PC-3 (cell line): ENCODE data around the gene CEBPB. TPM values are rescaled to one million over a fixed set of nuclear protein-coding genes. Genes with fewer than 3 reads are reported as not detected.

Experiments used
- ATAC-seq: fragments of 200-7000 bp; cut with Tn5 transposase; 2 replicates; pipeline ENCODE4 v1.9.1; 2020; ENCODE audit warnings: mild to moderate bottlenecking, moderate library complexity
- BruUV-seq: library from RNA; stranded (reverse); fragments of 400-500 nt; replicated peaks from 2 replicates; lab custom pipeline; 2021; lab: Mats Ljungman, UMichigan
- CTCF ChIA-PET: fragments of 300-600 bp; sonication (Branson Sonifier 250); formaldehyde crosslinking; loops from one replicate; lab custom pipeline; 2022; ENCODE audit warnings: antibody characterized with exemption; lab: Charles Lee
- POLR2A ChIA-PET: fragments of 300-600 bp; sonication (Branson Sonifier 250); formaldehyde crosslinking; loops from one replicate; lab custom pipeline; 2022; ENCODE audit warnings: antibody characterized with exemption; ENCODE audit not compliant: unreplicated experiment; lab: Charles Lee
- DNase-seq: peaks from one replicate; pipeline ENCODE4 v3.0.0-alpha.2; 2015
- H2AFZ ChIP-seq: fragments of 300-600 bp; sonication (generic); 2 replicates; pipeline ENCODE4 v1.6.0; 2016; ENCODE audit warnings: antibody characterized with exemption, low read length
- H3F3A ChIP-seq: fragments of 300-600 bp; sonication (generic); one replicate; pipeline ENCODE4 v1.6.0; 2017; ENCODE audit warnings: antibody characterized with exemption, low read length, control low read depth, mild to moderate bottlenecking; ENCODE audit not compliant: unreplicated experiment
- H3K27ac ChIP-seq: fragments of 300-600 bp; sonication (generic); 2 replicates; pipeline ENCODE4 v1.5.1; 2016; ENCODE audit warnings: mild to moderate bottlenecking, low read length
- H3K27me3 ChIP-seq: fragments of 300-600 bp; sonication (generic); 2 replicates; pipeline ENCODE4 v1.6.1; 2016; ENCODE audit warnings: low read length, mixed read lengths
- H3K36me3 ChIP-seq: fragments of 300-600 bp; sonication (generic); 2 replicates; pipeline ENCODE4 v1.6.1; 2016; ENCODE audit warnings: low read depth, mixed run types, low read length, mixed read lengths
- H3K4me1 ChIP-seq: fragments of 300-600 bp; sonication (generic); 2 replicates; pipeline ENCODE4 v1.5.1; 2016; ENCODE audit warnings: low read length; ENCODE audit not compliant: insufficient read depth
- H3K4me2 ChIP-seq: fragments of 300-600 bp; sonication (generic); 2 replicates; pipeline ENCODE4 v1.6.0; 2016; ENCODE audit warnings: low read length
- H3K4me3 ChIP-seq: fragments of 300-600 bp; sonication (generic); 2 replicates; pipeline ENCODE4 v1.5.1; 2016; ENCODE audit warnings: mild to moderate bottlenecking, low read length, mixed read lengths
- H3K79me2 ChIP-seq: fragments of 300-600 bp; sonication (generic); 2 replicates; pipeline ENCODE4 v1.6.1; 2017; ENCODE audit warnings: low read length, mixed read lengths
- H3K9ac ChIP-seq: fragments of 300-600 bp; sonication (generic); 2 replicates; pipeline ENCODE4 v1.6.0; 2016; ENCODE audit warnings: mild to moderate bottlenecking, low read length
- H3K9me2 ChIP-seq: fragments of 300-600 bp; sonication (generic); replicated peaks from 2 replicates; pipeline ENCODE4 v1.6.1; 2016; ENCODE audit warnings: mixed run types, low read length, mixed read lengths
- H3K9me3 ChIP-seq: fragments of 300-600 bp; sonication (generic); 2 replicates; pipeline ENCODE4 v1.6.1; 2016; ENCODE audit warnings: low read length, mixed read lengths
- H4K20me1 ChIP-seq: fragments of 300-600 bp; sonication (generic); 2 replicates; pipeline ENCODE4 v1.6.1; 2016; ENCODE audit warnings: low read length, mixed read lengths
- CTCF ChIP-seq: fragments of 300-600 bp; sonication (generic); conservative IDR thresholded peaks from 2 replicates; pipeline ENCODE4 v1.5.1; 2017; ENCODE audit warnings: antibody characterized with exemption, low read depth, mild to moderate bottlenecking, low read length
- EZH2 ChIP-seq: fragments of 300-600 bp; sonication (generic); IDR thresholded peaks from one replicate; pipeline ENCODE4 v1.6.1; 2017; ENCODE audit warnings: antibody characterized with exemption, mild to moderate bottlenecking, low read length; ENCODE audit not compliant: unreplicated experiment
- EZH2phosphoT487 ChIP-seq: fragments of 300-600 bp; sonication (generic); IDR thresholded peaks from 2 replicates; pipeline ENCODE4 v1.6.1; 2018; ENCODE audit warnings: mild to moderate bottlenecking, antibody characterized with exemption, low read length, borderline replicate concordance
- intact Hi-C: fragments of 100-400 bp; cut with micrococcal nuclease; formaldehyde crosslinking; loops from 2 replicates; pipeline ENCODE4 v1.9.0; 2023
- total RNA-seq: library from RNA; depleted of rRNA; stranded (reverse); fragments of >200 nt; gene quantifications from 2 replicates; pipeline ENCODE4 v1.2.3, GENCODE V29; 2014

CEBPB gene
- total RNA-seq, 1 experiment from 2014 or later, result 103 TPM

DNA sequence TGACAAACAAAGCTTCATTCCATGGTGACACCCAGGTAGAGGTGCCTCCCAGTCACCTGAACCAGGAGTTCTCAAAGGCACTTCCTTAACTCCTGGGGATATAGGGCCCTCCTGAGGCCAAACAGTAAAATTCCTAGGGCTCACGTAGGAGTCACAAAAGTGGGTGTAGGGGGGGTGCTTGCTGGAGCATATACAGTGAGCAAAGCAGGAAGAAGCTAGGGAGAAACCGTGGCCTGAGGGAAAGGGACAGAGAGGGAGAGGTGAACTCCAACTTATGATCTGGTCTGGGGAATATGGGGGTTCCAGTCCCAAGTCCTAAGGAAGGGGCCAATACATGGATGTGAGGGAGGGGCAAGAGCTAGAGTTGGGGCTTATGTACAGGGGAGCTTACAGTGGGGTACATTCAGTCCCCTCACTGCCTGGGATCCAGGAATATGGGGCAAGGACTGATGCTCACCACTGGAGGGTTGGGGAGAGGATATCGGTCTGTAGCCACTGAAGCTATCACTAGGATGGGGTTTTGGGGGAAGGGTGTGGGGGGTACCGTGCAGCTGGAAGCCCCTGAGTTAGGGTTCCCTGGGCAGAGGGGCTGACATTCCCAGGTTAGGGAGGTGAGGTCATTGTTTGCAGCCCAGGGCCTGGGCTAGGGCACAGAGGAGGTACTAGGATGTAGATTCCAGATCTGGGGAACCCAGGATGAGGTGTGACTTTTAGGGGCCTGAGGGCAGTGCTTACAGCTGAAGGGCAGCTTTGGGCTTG lies 38.1 kb upstream of the CEBPB start:
- peaks cover 59% of the 10 kb centered on the region for H3K79me2 ChIP-seq
- peak overlapping the region; percentile 96 for H3K4me2 ChIP-seq
- ChIA-PET CTCF (interaction anchor here (0.6 to 1.2 kb wide), 4 partner anchors 31 to 153 kb away, joined by 3 to 12 read pairs (median 3); no protein-coding TSS in a partner anchor), POLR2A (interaction anchor here (0.7 to 1.8 kb wide), 2 partner anchors 13 to 60 kb away, joined by 6 to 12 read pairs; no protein-coding TSS in a partner anchor)
- H3K36me3 ChIP-seq, result peaks cover 12% of the 10 kb centered on the region; the same call in 1 of the 2 replicates
- H3K4me1 ChIP-seq, result peaks cover 48% of the 10 kb centered on the region
- peak overlapping the region; percentile 76; the same call in 1 of the 2 replicates for H2AFZ ChIP-seq
- H3F3A ChIP-seq, result no peaks in the 10 kb centered on the region
- peak overlapping the region; percentile 76 for H3K4me3 ChIP-seq
- no peaks in the 10 kb centered on the region for H3K9me2 ChIP-seq
- H3K27me3 ChIP-seq, result no peaks in the 10 kb centered on the region
- BruUV-seq, result TSS peak; percentile 43
- ATAC-seq (peak; percentile 2), DNase-seq (peak; percentile 65)
- no peaks in the 10 kb centered on the region for H3K9me3 ChIP-seq
- intact Hi-C loops, result loop anchor here (2.0 kb wide), 1 partner anchor 14 kb away; no protein-coding TSS in a partner anchor
- H3K9ac ChIP-seq, result peak overlapping the region; percentile 93
- TF ChIP-seq EZH2phosphoT487, result no peak
- TF ChIP-seq CTCF, result peak; percentile 64
- no peak for TF ChIP-seq EZH2
- H4K20me1 ChIP-seq, result no peaks in the 10 kb centered on the region
- peak overlapping the region; percentile 31; the same call in 1 of the 2 replicates for H3K27ac ChIP-seq

GRCh38 chr20:50153153-50153499 lies 37.5 kb upstream of the CEBPB start:
- peak; percentile 1; the same call in 1 of the 2 replicates for ATAC-seq
- BruUV-seq, result no TSS peak
- peaks cover 53% of the 10 kb centered on the region for H3K79me2 ChIP-seq

More at GRCh38 chr20:50153153-50153499, 37.5 kb upstream of the CEBPB start:
- H3K27ac ChIP-seq, result peak overlapping the region; percentile 31
- peak overlapping the region; percentile 76 for H2AFZ ChIP-seq
- ChIA-PET POLR2A (interaction anchor here (0.6 to 1.8 kb wide), 4 partner anchors 13 to 668 kb away, joined by 4 to 12 read pairs (median 7); no protein-coding TSS in a partner anchor), CTCF (interaction anchor here (0.6 to 1.7 kb wide), 5 partner anchors 13 to 151 kb away, joined by 3 to 10 read pairs (median 3); no protein-coding TSS in a partner anchor)
- no peaks in the 10 kb centered on the region for H3K9me2 ChIP-seq
- H3K4me1 ChIP-seq, result peaks cover 43% of the 10 kb centered on the region
- H3K9me3 ChIP-seq, result no peaks in the 10 kb centered on the region
- H3K27me3 ChIP-seq, result no peaks in the 10 kb centered on the region
- TF ChIP-seq EZH2phosphoT487, result no peak
- TF ChIP-seq EZH2, result no peak
- no peak for TF ChIP-seq CTCF
- DNase-seq, result peak; percentile 17
- H3K4me2 ChIP-seq, result peak overlapping the region; percentile 96
- H3K4me3 ChIP-seq, result peak overlapping the region; percentile 76
- peak overlapping the region; percentile 93 for H3K9ac ChIP-seq
- intact Hi-C loops, result loop anchor here (2.0 kb wide), 1 partner anchor 14 kb away; no protein-coding TSS in a partner anchor
- H3K36me3 ChIP-seq, result peaks cover 9% of the 10 kb centered on the region; the same call in 1 of the 2 replicates
- no peaks in the 10 kb centered on the region for H4K20me1 ChIP-seq
- no peaks in the 10 kb centered on the region for H3F3A ChIP-seq
